Loucy (cell line): ENCODE measurements around the gene C1orf232.
A peak's percentile ranks its signal among the peaks of the same experiment; 100 is the strongest.

Experiments
- H2AFZ ChIP-seq: fragments of 200-600 bp; sonication (generic); 2 replicates; pipeline ENCODE4 v1.6.0; 2016; ENCODE audit warnings: antibody characterized with exemption, mild to moderate bottlenecking, low read length, moderate library complexity
- H3F3A ChIP-seq: fragments of 200-600 bp; 2 replicates; pipeline ENCODE4 v1.6.0; 2016; ENCODE audit warnings: antibody characterized with exemption, low read depth, mild to moderate bottlenecking
- H3K27me3 ChIP-seq: fragments of 200-600 bp; sonication (generic); 2 replicates; pipeline ENCODE4 v1.6.1; 2014; ENCODE audit warnings: low read length, mild to moderate bottlenecking; ENCODE audit not compliant: insufficient read depth, poor library complexity, severe bottlenecking
- H3K36me3 ChIP-seq: fragments of 200-600 bp; sonication (generic); 2 replicates; pipeline ENCODE4 v1.6.1; 2016; ENCODE audit warnings: low read length; ENCODE audit not compliant: insufficient read depth
- H3K4me1 ChIP-seq: fragments of 200-600 bp; sonication (generic); 2 replicates; pipeline ENCODE4 v1.5.1; 2014; ENCODE audit warnings: low read length, mild to moderate bottlenecking; ENCODE audit not compliant: insufficient read depth, poor library complexity, severe bottlenecking
- H3K4me2 ChIP-seq: fragments of 200-600 bp; sonication (generic); 2 replicates; pipeline ENCODE4 v1.6.0; 2014; ENCODE audit warnings: antibody characterized with exemption, low read length, low read depth, mild to moderate bottlenecking; ENCODE audit not compliant: poor library complexity, severe bottlenecking
- H3K4me3 ChIP-seq: fragments of 200-600 bp; sonication (generic); 2 replicates; pipeline ENCODE4 v1.5.1; 2014; ENCODE audit warnings: low read length, mild to moderate bottlenecking, mixed read lengths; ENCODE audit not compliant: poor library complexity, severe bottlenecking
- H3K79me2 ChIP-seq: fragments of 200-600 bp; sonication (generic); 2 replicates; pipeline ENCODE4 v1.6.1; 2014; ENCODE audit warnings: low read length; ENCODE audit not compliant: insufficient read depth
- H3K9ac ChIP-seq: fragments of 200-600 bp; sonication (generic); 2 replicates; pipeline ENCODE4 v1.6.0; 2014; ENCODE audit warnings: mild to moderate bottlenecking, low read depth, low read length, moderate library complexity; ENCODE audit not compliant: poor library complexity, severe bottlenecking
- H3K9me2 ChIP-seq: fragments of 200-600 bp; sonication (generic); replicated peaks from 2 replicates; pipeline ENCODE4 v1.6.1; 2016; ENCODE audit warnings: low read depth, low read length, mixed read lengths
- H3K9me3 ChIP-seq: fragments of 200-600 bp; sonication (generic); 2 replicates; pipeline ENCODE4 v1.6.1; 2014; ENCODE audit warnings: mild to moderate bottlenecking, antibody characterized with exemption, low read length, low read depth; ENCODE audit not compliant: insufficient read depth
- H4K20me1 ChIP-seq: fragments of 200-600 bp; sonication (generic); 2 replicates; pipeline ENCODE4 v1.6.0; 2014; ENCODE audit warnings: antibody characterized with exemption, low read length, mild to moderate bottlenecking; ENCODE audit not compliant: insufficient read depth, poor library complexity, severe bottlenecking
- CTCF ChIP-seq: fragments of 200-600 bp; sonication (generic); conservative IDR thresholded peaks from 2 replicates; pipeline ENCODE4 v1.5.1; 2014; ENCODE audit warnings: mild to moderate bottlenecking, antibody characterized with exemption, low read length
- EZH2phosphoT487 ChIP-seq: fragments of 200-600 bp; IDR thresholded peaks from 2 replicates; pipeline ENCODE4 v1.6.1; 2018; ENCODE audit warnings: antibody characterized with exemption, mild to moderate bottlenecking, moderate library complexity, borderline replicate concordance

C1orf232 gene

GRCh38 chr1:26195805-26196204, 27.0 kb upstream of the C1orf232 start:
- H3K4me1 ChIP-seq = peaks cover 10% of the 10 kb centered on the region

GRCh38 chr1:26191739-26192138, 23.0 kb upstream of the C1orf232 start:
- Histone ChIP-seq H3K36me3 (no peaks in the 10 kb centered on the region), H3K9ac (peak overlapping the region; percentile 15), H3K79me2 (no peaks in the 10 kb centered on the region), H3K27me3 (no peaks in the 10 kb centered on the region), H3K9me3 (no peaks in the 10 kb centered on the region), H3K4me1 (peaks cover 12% of the 10 kb centered on the region), H3K9me2 (no peaks in the 10 kb centered on the region), H4K20me1 (no peaks in the 10 kb centered on the region), H3F3A (no peaks in the 10 kb centered on the region), H3K4me2 (peak overlapping the region; percentile 67), H3K4me3 (no peak overlapping the region), H2AFZ (peak overlapping the region; percentile 79; the same call in 1 of the 2 replicates)
- TF ChIP-seq EZH2phosphoT487 (no peak), CTCF (no peak)

More at GRCh38 chr1:26195805-26196204, 27.0 kb upstream of the C1orf232 start:
- H3K9me3 ChIP-seq = no peaks in the 10 kb centered on the region
- no peak overlapping the region for H2AFZ ChIP-seq
- no peaks in the 10 kb centered on the region for H4K20me1 ChIP-seq
- no peaks in the 10 kb centered on the region for H3K27me3 ChIP-seq
- no peaks in the 10 kb centered on the region for H3K9me2 ChIP-seq
- H3K4me3 ChIP-seq = no peak overlapping the region
- H3K36me3 ChIP-seq = no peaks in the 10 kb centered on the region
- no peak overlapping the region for H3K4me2 ChIP-seq
- H3K79me2 ChIP-seq = no peaks in the 10 kb centered on the region
- H3K9ac ChIP-seq = no peak overlapping the region
- H3F3A ChIP-seq = no peaks in the 10 kb centered on the region
- TF ChIP-seq EZH2phosphoT487 = no peak
- TF ChIP-seq CTCF = no peak

DNA sequence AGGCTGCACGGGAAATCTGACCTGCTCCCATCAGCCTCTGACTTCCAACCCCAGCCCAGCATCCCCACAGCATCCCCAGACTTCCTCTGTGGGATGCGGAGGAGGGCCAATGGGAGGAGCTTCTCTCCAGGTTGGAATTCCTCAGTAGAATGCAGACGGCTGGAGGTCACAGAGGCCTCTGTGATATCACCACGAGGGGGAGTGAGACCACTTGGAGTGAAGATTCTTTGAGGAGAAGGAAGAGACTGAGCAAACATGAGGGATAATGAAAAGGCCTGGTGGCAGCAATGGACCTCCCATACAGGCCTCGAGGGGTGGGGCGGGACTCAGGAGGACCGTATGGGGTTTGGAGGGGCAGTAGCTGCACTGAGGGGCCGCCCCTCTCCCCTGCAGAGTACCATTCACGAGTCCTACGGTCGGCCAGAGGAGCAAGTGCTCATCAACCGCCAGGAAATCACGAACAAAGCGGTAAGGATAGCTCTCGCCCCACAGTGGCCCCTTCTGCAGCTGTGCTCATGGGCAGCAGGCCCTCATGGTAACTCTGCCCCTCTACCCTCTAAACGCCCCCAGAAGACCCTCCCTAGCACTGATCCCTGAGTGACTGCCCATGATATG, 21.7 kb upstream of the C1orf232 start, which contains the start of gene CATSPER4:
Gene CATSPER4 (plus strand): TSS at position 230 of the 615 bp plus-strand sequence. CDS start 26 bp downstream, at position 256.
- Histone ChIP-seq H3K36me3 (no peaks in the 10 kb centered on the region), H2AFZ (0 out of 2 replicates have a peak within 1 kb of the TSS, but pooled peaks have one; percentile 41), H3F3A (no peaks in the 10 kb centered on the region), H4K20me1 (no peaks in the 10 kb centered on the region), H3K9ac (no peak within 1 kb of the TSS), H3K27me3 (no peaks in the 10 kb centered on the region), H3K79me2 (no peaks in the 10 kb centered on the region), H3K4me2 (peak within 1 kb of the TSS; percentile 67), H3K4me1 (peaks cover 12% of the 10 kb centered on the region), H3K9me3 (no peaks in the 10 kb centered on the region), H3K9me2 (no peaks in the 10 kb centered on the region), H3K4me3 (no peak within 1 kb of the TSS)
- TF ChIP-seq EZH2phosphoT487 (no peak), CTCF (peak; percentile 30)
